H1 (cell line): Measurements from ENCODE around the gene USP51. TPM values are rescaled to one million over a fixed set of nuclear protein-coding genes. Genes with fewer than 3 reads are reported as not detected.
A peak's percentile ranks its signal among the peaks of the same experiment; 100 is the strongest.
"Not testable (repeated sequence)": the region's sequence is repeated elsewhere in the genome, so short reads cannot be mapped to it uniquely, and the experiment has no call there.

ENCODE experiments used
- CTCF ChIA-PET: fragments of 300-600 bp; sonication (Branson Sonifier 250); formaldehyde crosslinking; loops from one replicate; lab custom pipeline; 2021; ENCODE audit not compliant: partially characterized antibody; lab: Charles Lee
- POLR2A ChIA-PET: fragments of 300-600 bp; sonication (Branson Sonifier 250); formaldehyde crosslinking; loops from one replicate; lab custom pipeline; 2021; ENCODE audit warnings: inconsistent platforms; ENCODE audit not compliant: partially characterized antibody; lab: Charles Lee
- DNase-seq, 2 experiments: peaks; one replicate each; pipeline versions ENCODE4 v3.0.0 to v3.0.0-alpha.2; 2010 to 2022; ENCODE audit warnings: low spot score in 2 of 2, low read depth in 1 of 2, mixed read lengths in 1 of 2
- FAIRE-seq: peaks from 2 replicates; lab custom pipeline; 2011; peaks lifted over from hg19 to GRCh38; lab: Jason Lieb, UNC
- H2AFZ ChIP-seq: 2 replicates; pipeline ENCODE4 v1.8.1; 2012; ENCODE audit warnings: low read length, inconsistent platforms
- H2AK5ac ChIP-seq: 2 replicates; pipeline ENCODE4 v1.6.1; 2013; ENCODE audit warnings: low read depth, low read length
- H2BK120ac ChIP-seq: replicated peaks from 2 replicates; pipeline ENCODE3; 2013; ENCODE audit warnings: low read depth, low read length, inconsistent platforms
- H2BK12ac ChIP-seq: 2 replicates; pipeline ENCODE4 v1.6.1; 2013; ENCODE audit warnings: low read depth, low read length
- H2BK15ac ChIP-seq: 2 replicates; pipeline ENCODE4 v1.6.1; 2013; ENCODE audit warnings: low read length
- H2BK20ac ChIP-seq: 2 replicates; pipeline ENCODE4 v1.6.1; 2013; ENCODE audit warnings: low read length
- H2BK5ac ChIP-seq: 2 replicates; pipeline ENCODE4 v1.6.1; 2013; ENCODE audit warnings: low read depth, low read length
- H3K14ac ChIP-seq: 2 replicates; pipeline ENCODE4 v1.6.1; 2013; ENCODE audit warnings: inconsistent platforms; ENCODE audit not compliant: insufficient read length
- H3K18ac ChIP-seq: 2 replicates; pipeline ENCODE4 v1.6.1; 2013; ENCODE audit warnings: low read length; ENCODE audit errors: extremely low read depth
- H3K23ac ChIP-seq: 2 replicates; pipeline ENCODE4 v1.6.1; 2013; ENCODE audit warnings: inconsistent platforms; ENCODE audit not compliant: insufficient read length
- H3K23me2 ChIP-seq: 2 replicates; pipeline ENCODE4 v1.6.1; 2013; ENCODE audit warnings: low read depth, low read length
- H3K27ac ChIP-seq: 2 replicates; pipeline ENCODE4 v1.6.1; 2011; ENCODE audit warnings: low read depth, low read length, inconsistent platforms
- H3K27me3 ChIP-seq, 4 experiments: replicated peaks in 1 of 4; 1 replicate in 1 of 4; 2 replicates in 3 of 4; pipeline versions ENCODE4 v1.6.1 to v1.8.1; 2011 to 2013; ENCODE audit warnings: low read length in 3 of 4, mild to moderate bottlenecking in 3 of 4, inconsistent platforms in 2 of 4, mixed read lengths in 2 of 4, moderate library complexity in 1 of 4; ENCODE audit not compliant: control insufficient read depth in 3 of 4, insufficient read depth in 3 of 4; ENCODE audit errors: extremely low read depth in 1 of 4
- H3K36me3 ChIP-seq, 4 experiments: 2 replicates each; pipeline versions ENCODE4 v1.6.1 to v1.8.1; 2011 to 2013; ENCODE audit warnings: mild to moderate bottlenecking in 4 of 4, low read length in 3 of 4, moderate library complexity in 2 of 4, control low read depth in 1 of 4, inconsistent platforms in 1 of 4; ENCODE audit not compliant: insufficient read depth in 4 of 4, control insufficient read depth in 2 of 4
- H3K4ac ChIP-seq: replicated peaks from 2 replicates; pipeline ENCODE3; 2013; ENCODE audit warnings: low read length, low read depth, mixed read lengths, inconsistent platforms; ENCODE audit not compliant: insufficient read length
- H3K4me1 ChIP-seq, 4 experiments: replicated peaks in 1 of 4; 1 replicate in 1 of 4; 2 replicates in 3 of 4; pipeline versions ENCODE4 v1.6.1 to v1.8.1; 2011 to 2013; ENCODE audit warnings: low read length in 3 of 4, inconsistent platforms in 2 of 4, mixed read lengths in 1 of 4; ENCODE audit not compliant: insufficient read depth in 4 of 4, control insufficient read depth in 3 of 4
- H3K4me2 ChIP-seq, 2 experiments: 2 replicates each; pipeline versions ENCODE4 v1.6.1 to v1.8.1; 2011 to 2013; ENCODE audit warnings: low read depth in 2 of 2, low read length in 2 of 2, control low read depth in 1 of 2, inconsistent platforms in 1 of 2, mild to moderate bottlenecking in 1 of 2; ENCODE audit not compliant: insufficient read depth in 1 of 2
- H3K4me3 ChIP-seq, 4 experiments: fragments of 200-600, 300-600 bp in 1 of 4; sonication (generic), shearing (Covaris generic), sonication (Bioruptor Twin) in 1 of 4; 2 replicates each; pipeline versions ENCODE4 v1.5.1 to v1.8.1; 2011 to 2016; ENCODE audit warnings: low read length in 4 of 4, low read depth in 3 of 4, control low read depth in 2 of 4, inconsistent platforms in 2 of 4, mild to moderate bottlenecking in 2 of 4, mixed read lengths in 1 of 4, moderate library complexity in 1 of 4; ENCODE audit not compliant: insufficient read depth in 2 of 4; ENCODE audit errors: extremely low read depth in 1 of 4
- H3K56ac ChIP-seq: replicated peaks from 2 replicates; pipeline ENCODE3; 2013; ENCODE audit warnings: low read depth, mild to moderate bottlenecking, mixed read lengths, low read length, inconsistent platforms; ENCODE audit not compliant: insufficient read length
- H3K79me1 ChIP-seq: 2 replicates; pipeline ENCODE4 v1.6.1; 2013; ENCODE audit warnings: low read depth, low read length, control low read depth
- H3K79me2 ChIP-seq, 2 experiments: 2 replicates each; pipeline versions ENCODE4 v1.6.1 to v1.8.1; 2012 to 2013; ENCODE audit warnings: low read length in 2 of 2, mild to moderate bottlenecking in 2 of 2, inconsistent platforms in 1 of 2; ENCODE audit not compliant: insufficient read depth in 2 of 2, control insufficient read depth in 1 of 2
- H3K9ac ChIP-seq, 4 experiments: replicated peaks in 1 of 4; 1 replicate in 1 of 4; 2 replicates in 3 of 4; pipeline versions ENCODE4 v1.6.1 to v1.8.1; 2011 to 2013; ENCODE audit warnings: low read depth in 3 of 4, low read length in 3 of 4, control low read depth in 2 of 4, mild to moderate bottlenecking in 2 of 4, moderate library complexity in 2 of 4, inconsistent platforms in 1 of 4; ENCODE audit errors: extremely low read depth in 1 of 4
- H3K9me3 ChIP-seq, 2 experiments: 2 replicates each; pipeline versions ENCODE4 v1.6.1 to v1.8.1; 2012 to 2013; ENCODE audit warnings: mild to moderate bottlenecking in 2 of 2, moderate library complexity in 2 of 2, control low read depth in 1 of 2, inconsistent platforms in 1 of 2, low read depth in 1 of 2, low read length in 1 of 2, mixed read lengths in 1 of 2; ENCODE audit not compliant: insufficient read depth in 2 of 2
- H4K20me1 ChIP-seq, 2 experiments: replicated peaks in 1 of 2; 2 replicates each; pipeline versions ENCODE3 to v1.8.1; 2011 to 2013; ENCODE audit warnings: inconsistent platforms in 2 of 2, low read length in 2 of 2, mild to moderate bottlenecking in 1 of 2; ENCODE audit not compliant: insufficient read depth in 2 of 2, control insufficient read depth in 1 of 2
- H4K5ac ChIP-seq: 2 replicates; pipeline ENCODE4 v1.6.1; 2013; ENCODE audit warnings: low read length, low read depth, mixed read lengths, inconsistent platforms; ENCODE audit not compliant: insufficient read length
- H4K8ac ChIP-seq: 2 replicates; pipeline ENCODE4 v1.8.0; 2013; ENCODE audit warnings: mild to moderate bottlenecking, moderate library complexity, low read length, inconsistent platforms; ENCODE audit not compliant: insufficient read depth; ENCODE audit errors: extremely low read depth
- H4K91ac ChIP-seq: replicated peaks from 2 replicates; pipeline ENCODE3; 2013; ENCODE audit warnings: low read length, mixed read lengths, inconsistent platforms; ENCODE audit not compliant: insufficient read length
- WGBS, 2 experiments: shearing (Covaris generic) in 1 of 2; methylation state at CpG; one replicate each; pipeline versions ENCODE4 v1.1.6 to v1.1.7; 2013 to 2015; ENCODE audit warnings: low lambda C conversion rate in 2 of 2, mixed read lengths in 2 of 2, inconsistent platforms in 1 of 2, low coverage in 1 of 2, missing lambda C conversion rate in 1 of 2; ENCODE audit not compliant: insufficient replicate concordance in 2 of 2, insufficient coverage in 1 of 2, insufficient read length in 1 of 2; ENCODE audit errors: extremely low coverage in 1 of 2, missing lambda C conversion rate in 1 of 2; 5-methylcytosine and 5-hydroxymethylcytosine counted together
- polyA plus RNA-seq, 7 experiments: library from polyadenylated mRNA; depleted of rRNA in 3 of 7; stranded (reverse) in 5 of 7; unstranded in 2 of 7; fragments of >200 nt in 5 of 7; fragments of 200-250 nt in 2 of 7; gene quantifications; 1 replicate in 5 of 7; 2 replicates in 1 of 7; 4 replicates in 1 of 7; pipeline versions ENCODE4 v1.2.1 to v1.2.3, GENCODE V29; 2011 to 2013; ENCODE audit warnings: missing spikeins in 2 of 7, mixed read lengths in 2 of 7
- total RNA-seq: library from RNA; stranded (reverse); fragmentation: NEBNext Ultra II Directional; extraction: Animal tissue kit (Norgen Biotek cat#: 25700); gene quantifications from 2 replicates; pipeline ENCODE4 v1.2.1, GENCODE V29; 2021

The USP51 gene
- total and polyA plus RNA-seq, 2 of the 8 experiments (the other 6 are each of a cell fraction or from before 2014, with no cell fraction given): 5.2 to 5.6 TPM

DNA sequence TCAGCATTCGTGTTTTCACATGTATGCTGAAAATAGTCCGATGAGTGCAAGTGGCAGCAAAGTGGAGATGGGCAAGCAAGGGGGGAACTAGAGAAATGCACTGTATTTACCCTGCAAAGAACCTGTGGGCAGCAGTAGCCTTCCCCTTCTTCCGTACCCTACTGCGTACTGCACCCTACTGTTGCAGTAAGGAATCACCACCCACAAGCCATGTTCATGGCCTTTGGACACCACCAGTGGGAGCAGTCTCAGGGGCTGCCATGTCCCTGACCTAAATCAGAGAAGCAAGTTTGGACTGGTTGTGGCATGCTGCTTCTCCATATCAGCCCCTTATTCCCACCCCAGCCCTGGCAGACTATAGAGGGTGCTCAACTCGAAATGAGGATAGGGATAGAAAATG, 25.6 kb downstream of the USP51 start:
- H3K4me1 ChIP-seq, H2BK12ac ChIP-seq, H3K9ac ChIP-seq, H3K79me2 ChIP-seq, H2BK120ac ChIP-seq, H2AFZ ChIP-seq, H3K27me3 ChIP-seq, H4K20me1 ChIP-seq, H3K4ac ChIP-seq, H3K4me3 ChIP-seq, H2BK15ac ChIP-seq, H3K23ac ChIP-seq, H3K79me1 ChIP-seq, H3K18ac ChIP-seq, H3K4me2 ChIP-seq, H2AK5ac ChIP-seq, H4K5ac ChIP-seq, H3K36me3 ChIP-seq, H3K27ac ChIP-seq, H4K91ac ChIP-seq, H2BK20ac ChIP-seq, H4K8ac ChIP-seq, H2BK5ac ChIP-seq, POLR2A ChIA-PET, DNase-seq, H3K14ac ChIP-seq, H3K9me3 ChIP-seq, H3K56ac ChIP-seq, CTCF ChIA-PET, H3K23me2 ChIP-seq: not testable (repeated sequence)
- FAIRE-seq: peak; percentile 98
- no CpG with 5 or more reads among the region's 5 CpGs for WGBS, 2 experiments

DNA sequence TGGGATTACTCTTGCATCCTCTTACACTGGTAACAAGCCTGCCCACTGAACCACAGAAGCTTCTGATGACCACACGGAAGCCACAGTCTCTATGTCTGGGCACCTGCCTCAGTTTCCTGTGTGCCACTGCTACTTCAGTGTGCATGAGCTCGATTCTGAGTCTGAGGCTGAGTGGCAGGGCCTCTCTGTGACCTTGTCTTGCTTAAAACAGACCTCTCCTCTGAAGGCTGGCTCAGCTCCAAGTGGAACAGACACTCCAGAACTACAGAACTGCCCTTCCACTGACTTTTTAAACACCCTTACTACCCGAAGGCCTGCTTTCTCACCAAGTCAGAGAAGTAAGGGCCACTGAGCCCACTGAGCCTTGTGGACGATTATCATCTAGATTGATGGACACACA, 29.7 kb downstream of the USP51 start:
- H3K14ac ChIP-seq, H3K4me2 ChIP-seq, H2BK20ac ChIP-seq, H2BK5ac ChIP-seq, FAIRE-seq, H3K27ac ChIP-seq, POLR2A ChIA-PET, H3K9me3 ChIP-seq, H2BK15ac ChIP-seq, H2AFZ ChIP-seq, CTCF ChIA-PET, H4K20me1 ChIP-seq, H3K18ac ChIP-seq, H4K8ac ChIP-seq, H3K9ac ChIP-seq, H3K23ac ChIP-seq, H3K36me3 ChIP-seq, H2BK12ac ChIP-seq, H2AK5ac ChIP-seq, H3K23me2 ChIP-seq, H3K56ac ChIP-seq, H2BK120ac ChIP-seq, DNase-seq, H4K91ac ChIP-seq, H3K79me2 ChIP-seq, H3K4me3 ChIP-seq, H3K4me1 ChIP-seq, H3K27me3 ChIP-seq, H3K4ac ChIP-seq, H4K5ac ChIP-seq, H3K79me1 ChIP-seq: not testable (repeated sequence)
- WGBS, 2 experiments: no CpG with 5 or more reads among the region's 4 CpGs
